ENCODE measurements around the gene PDZRN3.

PDZRN3 gene

DNA sequence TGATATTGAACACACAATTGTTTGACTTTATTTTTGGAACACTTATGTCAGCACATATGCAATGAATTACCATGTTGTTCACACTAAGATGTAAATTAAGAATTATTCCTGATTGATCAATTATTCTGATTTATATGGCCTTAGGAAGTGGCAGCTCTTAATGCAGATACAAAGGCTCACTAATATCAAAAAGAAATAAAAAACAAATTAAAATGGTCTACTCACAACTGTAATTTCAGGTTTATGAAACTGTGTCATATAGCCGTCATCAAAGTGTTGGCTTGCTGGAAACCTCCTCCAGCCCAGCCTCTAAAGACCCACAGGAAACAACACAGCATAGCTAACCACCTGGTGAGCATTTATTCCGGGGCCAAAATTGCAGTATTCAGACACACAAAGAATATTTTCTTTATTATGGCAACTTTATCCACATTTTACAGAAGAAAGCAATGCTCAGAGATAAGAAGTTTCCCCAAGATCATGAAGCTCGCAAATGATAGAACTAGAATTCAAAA is 33.4 kb downstream of the PDZRN3 start:
- TF ChIP-seq, protein P1, sequence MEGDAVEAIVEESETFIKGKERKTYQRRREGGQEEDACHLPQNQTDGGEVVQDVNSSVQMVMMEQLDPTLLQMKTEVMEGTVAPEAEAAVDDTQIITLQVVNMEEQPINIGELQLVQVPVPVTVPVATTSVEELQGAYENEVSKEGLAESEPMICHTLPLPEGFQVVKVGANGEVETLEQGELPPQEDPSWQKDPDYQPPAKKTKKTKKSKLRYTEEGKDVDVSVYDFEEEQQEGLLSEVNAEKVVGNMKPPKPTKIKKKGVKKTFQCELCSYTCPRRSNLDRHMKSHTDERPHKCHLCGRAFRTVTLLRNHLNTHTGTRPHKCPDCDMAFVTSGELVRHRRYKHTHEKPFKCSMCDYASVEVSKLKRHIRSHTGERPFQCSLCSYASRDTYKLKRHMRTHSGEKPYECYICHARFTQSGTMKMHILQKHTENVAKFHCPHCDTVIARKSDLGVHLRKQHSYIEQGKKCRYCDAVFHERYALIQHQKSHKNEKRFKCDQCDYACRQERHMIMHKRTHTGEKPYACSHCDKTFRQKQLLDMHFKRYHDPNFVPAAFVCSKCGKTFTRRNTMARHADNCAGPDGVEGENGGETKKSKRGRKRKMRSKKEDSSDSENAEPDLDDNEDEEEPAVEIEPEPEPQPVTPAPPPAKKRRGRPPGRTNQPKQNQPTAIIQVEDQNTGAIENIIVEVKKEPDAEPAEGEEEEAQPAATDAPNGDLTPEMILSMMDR (IDR thresholded peaks at IDR 0.05; ENCODE audit: low read depth, low read length), result no peak
- no peak overlapping the region for H3K4me3 ChIP-seq (replicated peaks in 1 of 2; ENCODE audit: low read depth in 2 of 2, low read length in 2 of 2)
- DNase-seq (ENCODE audit: low read depth in 2 of 2), result no peak

DNA sequence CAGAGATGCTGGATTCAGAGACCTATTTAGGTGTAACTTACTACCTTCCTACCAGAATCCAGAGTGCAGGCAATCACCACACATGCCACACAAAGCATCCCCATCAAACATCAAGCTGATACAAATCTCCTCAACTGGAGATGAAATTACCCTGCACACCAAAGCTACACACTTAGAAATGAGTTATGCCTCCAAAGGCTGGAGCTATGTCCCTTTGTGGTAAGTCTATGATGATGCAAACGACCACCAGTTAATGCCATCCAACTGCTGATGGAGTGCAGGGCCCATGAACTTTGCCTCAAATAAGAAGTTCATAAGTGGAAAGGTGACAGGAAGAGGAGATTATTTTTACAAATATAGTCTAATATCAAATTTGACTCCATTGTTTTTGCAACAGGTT is 38.1 kb downstream of the PDZRN3 start:
- no peak overlapping the region for H3K4me3 ChIP-seq (replicated peaks in 1 of 2; ENCODE audit: low read depth in 2 of 2, low read length in 2 of 2)
- TF ChIP-seq, protein P1 (IDR thresholded peaks at IDR 0.05; ENCODE audit: low read depth, low read length), result no peak
- no peak for DNase-seq (ENCODE audit: low read depth in 2 of 2)

DNA sequence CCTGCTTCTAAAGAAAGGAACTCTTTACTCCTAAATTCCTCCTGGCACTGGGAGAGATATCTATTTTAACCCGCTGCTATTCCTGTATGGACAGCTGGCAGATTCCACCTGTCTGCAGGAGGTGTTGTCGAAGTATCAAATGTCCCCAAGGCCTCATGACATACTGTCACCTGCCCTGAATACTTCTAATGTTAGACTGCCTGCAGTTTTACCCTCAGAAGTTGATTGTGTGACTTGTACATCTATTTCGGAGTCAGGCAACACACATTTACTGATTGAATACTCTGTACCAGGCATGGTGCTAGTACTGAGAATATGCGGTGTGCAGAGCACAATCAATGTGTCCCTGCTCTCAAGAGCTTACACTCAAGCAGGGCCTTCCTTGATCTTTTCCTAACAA is 38.6 kb downstream of the PDZRN3 start:
- no peak overlapping the region for H3K4me3 ChIP-seq (replicated peaks in 1 of 2; ENCODE audit: low read depth in 2 of 2, low read length in 2 of 2)
- TF ChIP-seq, protein P1 (IDR thresholded peaks at IDR 0.05; ENCODE audit: low read depth, low read length), result no peak
- DNase-seq (ENCODE audit: low read depth in 2 of 2), result no peak

DNA sequence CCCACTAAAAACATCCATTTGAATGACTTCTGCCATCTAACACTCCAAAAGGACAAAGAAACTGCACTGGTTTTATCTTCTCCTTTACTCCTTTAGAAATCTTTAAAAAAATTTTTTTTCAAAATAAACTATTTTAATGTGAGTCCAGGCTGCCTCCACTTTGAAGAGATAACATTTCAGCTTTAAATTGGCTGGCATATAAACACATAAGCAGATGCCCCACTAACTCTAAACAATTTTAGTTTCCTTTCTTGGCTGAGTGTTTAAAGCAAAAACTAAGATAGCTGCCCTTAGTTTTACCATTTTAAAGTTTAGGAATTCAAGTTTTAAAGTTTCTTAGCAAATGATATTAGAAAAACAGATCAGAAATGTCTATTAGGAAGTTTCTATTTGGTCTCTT is 39.9 kb downstream of the PDZRN3 start:
- DNase-seq (ENCODE audit: low read depth in 2 of 2), result no peak
- TF ChIP-seq, protein P1 (IDR thresholded peaks at IDR 0.05; ENCODE audit: low read depth, low read length), result no peak

DNA sequence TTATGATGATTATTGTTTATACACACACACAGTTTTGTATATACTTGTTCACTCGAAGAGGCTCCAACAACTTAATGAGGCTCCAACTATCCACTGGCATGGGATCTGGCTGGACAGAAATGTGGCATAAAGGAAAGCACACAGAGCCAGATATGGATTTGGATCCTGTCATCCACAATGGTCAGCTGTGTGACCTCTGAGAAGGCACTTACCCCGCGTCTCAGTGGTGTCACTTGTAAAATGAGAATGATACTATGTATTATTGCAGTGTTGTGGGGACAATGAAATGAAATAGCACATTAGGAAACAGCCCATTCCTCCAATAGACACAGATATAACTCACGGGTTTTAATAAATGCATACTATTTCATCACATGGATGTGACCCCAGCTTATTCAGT is 42.2 kb downstream of the PDZRN3 start:
- TF ChIP-seq, protein P1 (IDR thresholded peaks at IDR 0.05; ENCODE audit: low read depth, low read length), result no peak
- no peak for DNase-seq (ENCODE audit: low read depth in 2 of 2)
- H3K4me3 ChIP-seq (replicated peaks in 1 of 2; ENCODE audit: low read depth in 2 of 2, low read length in 2 of 2), result no peak overlapping the region

More for the DNA sequence above, 39.9 kb downstream of the PDZRN3 start:
- no peak overlapping the region for H3K4me3 ChIP-seq (replicated peaks in 1 of 2; ENCODE audit: low read depth in 2 of 2, low read length in 2 of 2)

DNA sequence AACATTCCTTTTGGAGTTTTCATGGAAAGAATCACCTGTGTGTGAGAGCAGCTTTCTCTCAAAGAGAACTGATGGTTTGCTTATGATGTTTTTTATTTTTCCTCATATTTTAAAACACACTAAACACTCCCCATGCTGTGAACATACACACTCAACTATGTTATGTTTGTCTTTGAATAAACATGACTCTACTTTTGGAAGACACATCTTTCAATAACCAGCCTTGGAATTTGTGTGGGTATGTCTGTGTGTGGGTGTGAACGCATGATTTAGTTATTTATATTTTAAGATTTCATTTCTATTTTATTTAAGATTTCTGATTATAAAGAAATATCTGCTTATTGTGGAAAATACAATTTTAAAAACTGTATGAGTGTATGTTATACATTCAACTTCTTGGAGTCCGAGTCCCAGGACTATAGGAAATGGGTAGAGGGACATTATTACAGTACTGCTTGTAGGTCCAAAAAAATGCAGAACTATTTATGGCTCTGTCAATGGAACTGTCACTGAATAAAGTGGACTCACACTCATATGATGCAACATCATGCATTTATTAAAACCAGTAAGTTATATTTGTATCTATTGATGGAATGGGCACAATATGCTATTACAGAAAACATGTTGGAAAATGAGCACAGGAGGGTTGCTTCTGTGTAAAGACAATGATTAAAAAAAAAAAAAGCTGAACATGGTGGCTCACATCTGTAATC is 43.5 kb downstream of the PDZRN3 start:
- DNase-seq (ENCODE audit: low read depth in 2 of 2), result no peak
- TF ChIP-seq, protein P1 (IDR thresholded peaks at IDR 0.05; ENCODE audit: low read depth, low read length), result no peak
- no peak overlapping the region for H3K4me3 ChIP-seq (replicated peaks in 1 of 2; ENCODE audit: low read depth in 2 of 2, low read length in 2 of 2)

All from cardiac fibroblast (primary cell).